CD4-positive, alpha-beta T cell treated with Interleukin-10 for 1 hour (primary cell): ENCODE results near the gene ZNF142.

Source experiments
- DNase-seq: peaks from one replicate; pipeline ENCODE4 v3.0.0-alpha.2; 2020

ZNF142 gene

GRCh38 chr2:218659258-218659987, at the start of gene ZNF142, which contains the start of gene BCS1L:
Gene ZNF142 (minus strand): TSS chr2:218659623. CDS start chr2:218656429, 3,194 bp downstream.
Gene BCS1L (plus strand): TSS chr2:218659683. CDS start chr2:218660988, 1,305 bp downstream.
- peak; percentile 93 for DNase-seq

GRCh38 chr2:218708086-218708485, 48.7 kb upstream of the ZNF142 start:
- DNase-seq, result no peak

GRCh38 chr2:218703341-218703740, 43.9 kb upstream of the ZNF142 start:
- DNase-seq, result no peak

- no peak for DNase-seq
Observed at GRCh38 chr2:218701806-218702205, 42.4 kb upstream of the ZNF142 start.

- DNase-seq, result no peak
Observed at GRCh38 chr2:218698885-218699284, 39.5 kb upstream of the ZNF142 start.

GRCh38 chr2:218694405-218695145, 35.2 kb upstream of the ZNF142 start:
- no peak for DNase-seq

GRCh38 chr2:218691234-218691633, 31.8 kb upstream of the ZNF142 start:
- no peak for DNase-seq

GRCh38 chr2:218687400-218688060, 28.1 kb upstream of the ZNF142 start:
- DNase-seq, result peak; percentile 55

GRCh38 chr2:218680061-218680460, 20.6 kb upstream of the ZNF142 start:
- DNase-seq, result no peak

GRCh38 chr2:218679119-218679518, 19.7 kb upstream of the ZNF142 start:
- no peak for DNase-seq

- peak; percentile 84 for DNase-seq
Observed at GRCh38 chr2:218671654-218672566, 12.5 kb upstream of the ZNF142 start, which contains the start of the genes RNF25 and STK36. Gene RNF25 (minus strand): TSS chr2:218672002. CDS start chr2:218671970, 32 bp downstream. Gene STK36 (plus strand): TSS chr2:218672086. CDS start chr2:218672830, 744 bp downstream.

- DNase-seq, result no peak
Observed at GRCh38 chr2:218671097-218671653, 11.8 kb upstream of the ZNF142 start.

- no peak for DNase-seq
Observed at GRCh38 chr2:218664653-218665052, 5.2 kb upstream of the ZNF142 start.

GRCh38 chr2:218663901-218664300, 4.5 kb upstream of the ZNF142 start:
- no peak for DNase-seq

GRCh38 chr2:218662827-218663226, 3.4 kb upstream of the ZNF142 start:
- DNase-seq, result no peak

GRCh38 chr2:218662377-218662776, 3.0 kb upstream of the ZNF142 start:
- no peak for DNase-seq

- DNase-seq, result no peak
Observed at GRCh38 chr2:218659988-218660358, 550 bp upstream of the ZNF142 start.

- peak; percentile 50 for DNase-seq
Observed at GRCh38 chr2:218658671-218659257, 659 bp downstream of the ZNF142 start.

- no peak for DNase-seq
Observed at GRCh38 chr2:218655751-218656150, 3.7 kb downstream of the ZNF142 start.

- no peak for DNase-seq
Observed at GRCh38 chr2:218648787-218649100, 10.7 kb downstream of the ZNF142 start.

GRCh38 chr2:218648088-218648786, 11.2 kb downstream of the ZNF142 start:
- DNase-seq, result peak; percentile 60
